Hepatocyte (in vitro differentiated cells): ENCODE data around the gene IL10RA. TPM values are rescaled to one million over a fixed set of nuclear protein-coding genes. Genes with fewer than 3 reads are reported as not detected.

Experiments
- DNase-seq: peaks from one replicate; pipeline ENCODE4 v3.0.0-alpha.2; 2016; ENCODE audit warnings: low spot score
- H2AFZ ChIP-seq: fragments of 200-600 bp; sonication (generic); 2 replicates; pipeline ENCODE4 v1.6.0; 2016; ENCODE audit warnings: antibody characterized with exemption, mild to moderate bottlenecking
- H3K27ac ChIP-seq: fragments of 200-600 bp; sonication (generic); 2 replicates; pipeline ENCODE4 v1.5.1; 2016; ENCODE audit warnings: mild to moderate bottlenecking
- H3K27me3 ChIP-seq: fragments of 200-600 bp; sonication (generic); 2 replicates; pipeline ENCODE4 v1.6.1; 2016
- H3K36me3 ChIP-seq: fragments of 200-600 bp; sonication (generic); replicated peaks from 2 replicates; pipeline ENCODE4 v1.5.1; 2016; ENCODE audit warnings: low read depth; ENCODE audit not compliant: insufficient read depth
- H3K4me1 ChIP-seq: fragments of 200-600 bp; sonication (generic); 2 replicates; pipeline ENCODE4 v1.5.1; 2016; ENCODE audit warnings: mild to moderate bottlenecking, moderate library complexity; ENCODE audit not compliant: insufficient read depth
- H3K4me2 ChIP-seq: fragments of 200-600 bp; sonication (generic); 2 replicates; pipeline ENCODE4 v1.6.0; 2016
- H3K4me3 ChIP-seq: fragments of 200-600 bp; sonication (generic); 2 replicates; pipeline ENCODE4 v1.5.1; 2016; ENCODE audit warnings: mild to moderate bottlenecking
- H3K79me2 ChIP-seq: fragments of 200-600 bp; sonication (generic); 2 replicates; pipeline ENCODE4 v1.6.0; 2017; ENCODE audit warnings: mild to moderate bottlenecking
- H3K9me2 ChIP-seq: fragments of 200-600 bp; sonication (generic); replicated peaks from 2 replicates; pipeline ENCODE4 v1.6.0; 2017; ENCODE audit warnings: mild to moderate bottlenecking; ENCODE audit not compliant: insufficient read depth
- H3K9me3 ChIP-seq: fragments of 200-600 bp; sonication (generic); 2 replicates; pipeline ENCODE4 v1.5.1; 2016; ENCODE audit warnings: low read depth, mild to moderate bottlenecking
- H4K20me1 ChIP-seq: fragments of 200-600 bp; sonication (generic); 2 replicates; pipeline ENCODE4 v1.6.0; 2016; ENCODE audit warnings: mild to moderate bottlenecking; ENCODE audit not compliant: insufficient read depth, poor library complexity, severe bottlenecking
- CTCF ChIP-seq: fragments of 200-600 bp; sonication (generic); IDR thresholded peaks from 2 replicates; pipeline ENCODE4 v1.5.1; 2016; ENCODE audit warnings: antibody characterized with exemption, mild to moderate bottlenecking; ENCODE audit not compliant: poor library complexity
- EZH2 ChIP-seq: fragments of 200-600 bp; sonication (generic); IDR thresholded peaks from 2 replicates; pipeline ENCODE4 v1.6.1; 2016; ENCODE audit warnings: antibody characterized with exemption, mild to moderate bottlenecking, borderline replicate concordance
- EZH2phosphoT487 ChIP-seq: fragments of 200-600 bp; sonication (generic); IDR thresholded peaks from one replicate; pipeline ENCODE4 v1.6.1; 2018; ENCODE audit warnings: antibody characterized with exemption, mild to moderate bottlenecking, low read depth, moderate library complexity; ENCODE audit not compliant: unreplicated experiment, severe bottlenecking
- WGBS: methylation state at CpG from one replicate; pipeline ENCODE4 v1.1.6; 2016; ENCODE audit warnings: low lambda C conversion rate; ENCODE audit errors: missing lambda C conversion rate; 5-methylcytosine and 5-hydroxymethylcytosine counted together
- polyA plus RNA-seq: library from polyadenylated mRNA; unstranded; fragments of >200 nt; fragmentation: Nextera tagmentation; extraction: Ambion mirVana; gene quantifications from 2 replicates; pipeline ENCODE4 v1.2.1, GENCODE V29; 2016
- total RNA-seq: library from RNA; depleted of rRNA; stranded (reverse); fragments of >200 nt; gene quantifications from 2 replicates; pipeline ENCODE4 v1.2.3, GENCODE V29; 2014

The IL10RA gene
- total and polyA plus RNA-seq, 2 experiments from 2014 or later: 1.5 to 2.3 TPM

DNA sequence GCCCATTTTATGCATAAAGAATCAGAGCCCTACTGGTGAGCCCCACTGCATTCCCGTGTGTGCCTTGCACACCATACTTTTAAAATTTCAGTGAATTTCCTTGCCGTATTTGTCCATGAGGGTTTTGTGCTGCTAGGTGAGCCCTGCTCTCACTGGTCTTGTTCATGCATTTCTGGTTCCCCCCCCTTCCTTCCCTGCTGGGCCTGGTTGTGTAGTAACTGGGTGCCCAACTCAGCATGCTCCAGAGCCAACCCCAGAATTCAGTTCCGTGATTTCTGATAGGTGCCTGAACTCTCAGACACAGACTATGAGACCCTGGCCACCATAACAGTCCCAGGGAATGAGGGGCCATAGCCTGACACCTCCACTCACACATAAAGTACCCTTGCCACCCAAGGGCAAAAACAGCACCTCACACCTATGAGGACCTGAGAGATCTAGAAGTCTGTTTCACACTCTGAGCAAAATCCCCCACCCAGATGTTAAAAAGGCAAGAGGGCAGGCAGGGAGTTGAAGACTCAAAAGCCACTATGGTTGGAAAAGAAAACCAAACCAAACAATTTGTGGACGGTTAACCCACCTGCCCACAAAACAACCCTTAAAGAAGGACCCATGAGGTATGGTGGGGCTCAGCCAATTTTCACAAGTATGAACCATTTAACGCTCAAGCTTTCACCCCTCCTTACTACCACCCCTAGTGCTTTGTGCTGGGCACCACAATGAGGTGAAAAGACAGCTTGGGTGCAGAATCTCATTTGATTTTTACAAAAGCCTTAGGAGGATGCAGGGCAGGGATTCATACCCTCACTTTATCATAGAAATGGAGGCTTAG is 16.8 kb upstream of the IL10RA start:
- DNase-seq: no peak
- Histone ChIP-seq H3K36me3 (no peaks in the 10 kb centered on the region), H2AFZ (no peak overlapping the region), H4K20me1 (no peaks in the 10 kb centered on the region), H3K27me3 (no peaks in the 10 kb centered on the region), H3K9me3 (no peaks in the 10 kb centered on the region), H3K4me1 (peaks cover 9% of the 10 kb centered on the region), H3K4me2 (no peak overlapping the region), H3K4me3 (no peak overlapping the region), H3K79me2 (no peaks in the 10 kb centered on the region), H3K9me2 (no peaks in the 10 kb centered on the region), H3K27ac (no peak overlapping the region)
- WGBS: 93% methylated on average over 5 of the region's 5 CpGs
- no peak for TF ChIP-seq CTCF
- no peak for TF ChIP-seq EZH2
- no peak for TF ChIP-seq EZH2phosphoT487

DNA sequence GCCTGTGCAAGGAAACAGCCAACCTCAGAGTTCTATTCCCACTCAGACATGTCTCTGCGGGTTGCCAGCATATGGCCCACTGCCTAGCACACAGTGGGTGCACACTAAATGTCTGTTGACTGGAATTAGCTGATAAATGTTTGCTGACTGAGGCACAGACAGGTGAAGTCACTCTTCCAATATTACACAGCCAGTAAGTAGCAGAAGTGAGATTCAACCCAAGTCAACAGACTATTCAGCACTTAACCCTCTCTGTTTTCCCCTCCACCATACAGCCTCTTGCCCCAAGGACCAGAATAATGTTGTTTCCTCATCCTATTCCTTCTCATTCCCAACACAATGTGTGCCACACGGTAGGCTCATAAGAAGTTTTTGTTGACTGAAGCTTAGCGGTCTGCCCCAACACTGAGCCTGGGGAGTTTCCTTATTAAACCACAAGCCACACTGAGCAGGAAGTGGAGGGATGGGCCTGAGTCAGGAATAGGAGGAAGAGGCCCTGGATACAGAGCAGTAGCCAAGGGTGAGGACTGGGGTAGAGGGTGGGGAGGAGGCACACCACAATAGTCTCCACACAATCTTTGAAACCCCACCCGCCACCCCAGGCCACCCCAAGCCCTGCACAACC is 15.7 kb upstream of the IL10RA start:
- H3K9me2 ChIP-seq: no peaks in the 10 kb centered on the region
- no peaks in the 10 kb centered on the region for H3K36me3 ChIP-seq
- TF ChIP-seq EZH2phosphoT487 (no peak), EZH2 (no peak), CTCF (no peak)
- H3K9me3 ChIP-seq: no peaks in the 10 kb centered on the region
- H4K20me1 ChIP-seq: no peaks in the 10 kb centered on the region
- peaks cover 9% of the 10 kb centered on the region for H3K4me1 ChIP-seq
- DNase-seq: no peak
- 77% methylated on average over 3 of the region's 4 CpGs for WGBS
- H2AFZ ChIP-seq: no peak overlapping the region
- no peak overlapping the region for H3K4me3 ChIP-seq
- no peaks in the 10 kb centered on the region for H3K79me2 ChIP-seq
- no peak overlapping the region for H3K4me2 ChIP-seq
- no peaks in the 10 kb centered on the region for H3K27me3 ChIP-seq
- no peak overlapping the region for H3K27ac ChIP-seq

- Histone ChIP-seq H3K79me2 (no peaks in the 10 kb centered on the region), H3K4me3 (no peak overlapping the region), H3K27me3 (no peaks in the 10 kb centered on the region), H3K27ac (no peak overlapping the region), H3K9me3 (no peaks in the 10 kb centered on the region), H3K4me2 (no peak overlapping the region), H3K36me3 (no peaks in the 10 kb centered on the region), H2AFZ (no peak overlapping the region), H3K4me1 (peaks cover 9% of the 10 kb centered on the region), H3K9me2 (no peaks in the 10 kb centered on the region), H4K20me1 (no peaks in the 10 kb centered on the region)
- no peak for DNase-seq
- 92% methylated on average over 10 of the region's 10 CpGs for WGBS
- TF ChIP-seq CTCF (no peak), EZH2 (no peak), EZH2phosphoT487 (no peak)
These were observed 14.2 kb upstream of the IL10RA start for GRCh38 chr11:117972044-117972443.
